A673 (cell line): ENCODE data around the gene HNRNPUL1. TPM values are rescaled to one million over a fixed set of nuclear protein-coding genes. Genes with fewer than 3 reads are reported as not detected.

Experiments
- BruUV-seq: library from RNA; stranded (reverse); fragments of 400-500 nt; replicated peaks from 2 replicates; lab custom pipeline; 2021; lab: Mats Ljungman, UMichigan
- CTCF ChIA-PET: fragments of 300-600 bp; sonication (Branson Sonifier 250); formaldehyde crosslinking; loops from one replicate; lab custom pipeline; 2022; ENCODE audit warnings: antibody characterized with exemption; lab: Charles Lee
- POLR2A ChIA-PET: fragments of 300-600 bp; sonication (Branson Sonifier 250); formaldehyde crosslinking; loops from one replicate; lab custom pipeline; 2022; ENCODE audit warnings: antibody characterized with exemption; ENCODE audit not compliant: low non-redundant PET; lab: Charles Lee
- DNase-seq: peaks from one replicate; pipeline ENCODE4 v3.0.0-alpha.2; 2015; ENCODE audit warnings: low spot score
- H3K27ac ChIP-seq: fragments of 200-600 bp; sonication (generic); 2 replicates; pipeline ENCODE4 v1.5.1; 2016; ENCODE audit warnings: mixed run types, low read depth, mild to moderate bottlenecking, mixed read lengths, antibody characterized with exemption, low read length; ENCODE audit not compliant: poor library complexity, severe bottlenecking
- H3K27me3 ChIP-seq: fragments of 200-600 bp; sonication (generic); replicated peaks from 2 replicates; pipeline ENCODE4 v1.6.1; 2017; ENCODE audit warnings: mixed run types, low read depth, mild to moderate bottlenecking, mixed read lengths, antibody characterized with exemption, low read length; ENCODE audit not compliant: insufficient read depth, poor library complexity
- H3K36me3 ChIP-seq: fragments of 200-600 bp; sonication (generic); 2 replicates; pipeline ENCODE4 v1.6.1; 2016; ENCODE audit warnings: mixed run types, mild to moderate bottlenecking, mixed read lengths, antibody characterized with exemption, low read length; ENCODE audit not compliant: insufficient read depth, poor library complexity, severe bottlenecking
- H3K4me1 ChIP-seq: fragments of 200-600 bp; sonication (generic); 2 replicates; pipeline ENCODE4 v1.6.1; 2017; ENCODE audit warnings: mixed run types, mild to moderate bottlenecking, mixed read lengths, antibody characterized with exemption, low read length; ENCODE audit not compliant: insufficient read depth, poor library complexity, severe bottlenecking
- H3K4me3 ChIP-seq: fragments of 200-600 bp; sonication (generic); 2 replicates; pipeline ENCODE4 v1.5.1; 2016; ENCODE audit warnings: low read depth, mixed run types, mild to moderate bottlenecking, mixed read lengths, low read length; ENCODE audit not compliant: poor library complexity, severe bottlenecking
- H3K9me3 ChIP-seq: fragments of 200-600 bp; sonication (generic); 2 replicates; pipeline ENCODE4 v1.6.1; 2016; ENCODE audit warnings: mixed run types, low read depth, mild to moderate bottlenecking, mixed read lengths, antibody characterized with exemption, low read length; ENCODE audit not compliant: poor library complexity, severe bottlenecking
- CTCF ChIP-seq: fragments of 300-800, 200-600 bp; sonication (generic); conservative IDR thresholded peaks from 2 replicates; pipeline ENCODE4 v1.5.1; 2017; ENCODE audit warnings: low read depth, mild to moderate bottlenecking, antibody characterized with exemption, low read length, moderate library complexity, mixed read lengths
- EZH2 ChIP-seq: fragments of 200-600 bp; sonication (generic); IDR thresholded peaks from 2 replicates; pipeline ENCODE4 v1.6.1; 2017; ENCODE audit warnings: borderline replicate concordance, low read depth, mild to moderate bottlenecking, mixed read lengths, antibody characterized with exemption, low read length; ENCODE audit not compliant: poor library complexity, severe bottlenecking
- intact Hi-C: fragments of 100-400 bp; cut with micrococcal nuclease; formaldehyde crosslinking; loops from one replicate; pipeline ENCODE4 v1.10.0; 2022; ENCODE audit not compliant: unreplicated experiment
- total RNA-seq: library from RNA; stranded (reverse); gene quantifications from 2 replicates; pipeline ENCODE4 v1.2.3, GENCODE V29; 2021

HNRNPUL1 gene
- total RNA-seq, 1 experiment from 2014 or later, result 344 TPM

- ChIA-PET CTCF (no interaction called here), POLR2A (interaction anchor here (0.6 kb wide), 1 partner anchor 450 kb away, joined by 28 read pairs; no protein-coding TSS in a partner anchor)
- BruUV-seq, result no TSS peak
- intact Hi-C loops, result no loop called here
- H3K27me3 ChIP-seq, result no peaks in the 10 kb centered on the region
- H3K4me1 ChIP-seq, result no peaks in the 10 kb centered on the region
- no peaks in the 10 kb centered on the region for H3K9me3 ChIP-seq
- no peak for TF ChIP-seq EZH2
- TF ChIP-seq CTCF, result no peak
- H3K36me3 ChIP-seq, result peaks cover 100% of the 10 kb centered on the region
- H3K4me3 ChIP-seq, result no peak overlapping the region
- H3K27ac ChIP-seq, result no peak overlapping the region
- no peak for DNase-seq
Measured at GRCh38 chr19:41297628-41298347, 33.6 kb downstream of the HNRNPUL1 start.

- BruUV-seq, result no TSS peak
- TF ChIP-seq CTCF, result no peak
- TF ChIP-seq EZH2, result no peak
- H3K4me3 ChIP-seq, result no peak overlapping the region
- ChIA-PET CTCF (no interaction called here), POLR2A (no interaction called here)
- DNase-seq, result no peak
- no peaks in the 10 kb centered on the region for H3K27me3 ChIP-seq
- intact Hi-C loops, result no loop called here
- H3K36me3 ChIP-seq, result peaks cover 99% of the 10 kb centered on the region
- no peaks in the 10 kb centered on the region for H3K9me3 ChIP-seq
- H3K27ac ChIP-seq, result no peak overlapping the region
- H3K4me1 ChIP-seq, result no peaks in the 10 kb centered on the region
Measured at GRCh38 chr19:41298348-41298964, 34.3 kb downstream of the HNRNPUL1 start.

GRCh38 chr19:41299046-41299754 is 35.0 kb downstream of the HNRNPUL1 start:
- DNase-seq, result no peak
- BruUV-seq, result no TSS peak
- ChIA-PET CTCF (no interaction called here), POLR2A (no interaction called here)
- peaks cover 99% of the 10 kb centered on the region for H3K36me3 ChIP-seq
- TF ChIP-seq EZH2 (no peak), CTCF (no peak)
- intact Hi-C loops, result no loop called here
- H3K27me3 ChIP-seq, result no peaks in the 10 kb centered on the region
- H3K27ac ChIP-seq, result no peak overlapping the region
- no peak overlapping the region for H3K4me3 ChIP-seq
- no peaks in the 10 kb centered on the region for H3K4me1 ChIP-seq
- H3K9me3 ChIP-seq, result no peaks in the 10 kb centered on the region
